OCI-LY3 (cell line): ENCODE measurements around the gene ZNF765.
"Not testable (repeated sequence)": the region's sequence is repeated elsewhere in the genome, so short reads cannot be mapped to it uniquely, and the experiment has no call there.

Experiments
- H2AFZ ChIP-seq: fragments of 200-600, 300-600 bp; shearing (Covaris generic); 2 replicates; pipeline ENCODE4 v1.6.0; 2014; ENCODE audit warnings: antibody characterized with exemption, low read depth, low read length
- H3K27ac ChIP-seq: fragments of 200-600, 300-600 bp; sonication (generic); 2 replicates; pipeline ENCODE4 v1.5.1; 2014; ENCODE audit warnings: mild to moderate bottlenecking, low read length, moderate library complexity, mixed read lengths
- H3K27me3 ChIP-seq: fragments of 200-600, 300-600 bp; sonication (generic); 2 replicates; pipeline ENCODE4 v1.6.1; 2014; ENCODE audit warnings: low read depth, low read length, mixed read lengths
- H3K36me3 ChIP-seq: fragments of 200-600, 300-600 bp; sonication (generic); replicated peaks from 2 replicates; pipeline ENCODE3; 2014; ENCODE audit warnings: low read depth, low read length, mixed read lengths
- H3K4me1 ChIP-seq: fragments of 300-600, 200-600 bp; sonication (generic); 2 replicates; pipeline ENCODE4 v1.6.1; 2014; ENCODE audit warnings: low read length, mixed read lengths
- H3K4me2 ChIP-seq: fragments of 200-600, 300-600 bp; sonication (generic); 2 replicates; pipeline ENCODE4 v1.6.1; 2014; ENCODE audit warnings: low read length, mixed read lengths
- H3K4me3 ChIP-seq: fragments of 300-600, 200-600 bp; sonication (generic); 2 replicates; pipeline ENCODE4 v1.5.1; 2014; ENCODE audit warnings: antibody characterized with exemption, mild to moderate bottlenecking, low read length, moderate library complexity
- H3K79me2 ChIP-seq: fragments of 300-600, 200-600 bp; shearing (Covaris generic); 2 replicates; pipeline ENCODE4 v1.6.1; 2014; ENCODE audit warnings: mild to moderate bottlenecking, low read length, mixed read lengths
- H3K9ac ChIP-seq: fragments of 300-600, 200-600 bp; shearing (Covaris generic); 2 replicates; pipeline ENCODE4 v1.6.0; 2014; ENCODE audit warnings: mild to moderate bottlenecking, low read length, moderate library complexity
- H3K9me3 ChIP-seq: fragments of 200-600, 300-600 bp; shearing (Covaris generic); 2 replicates; pipeline ENCODE4 v1.6.1; 2014; ENCODE audit warnings: low read length, mixed read lengths; ENCODE audit not compliant: insufficient read depth
- H4K20me1 ChIP-seq: fragments of 200-600, 300-600 bp; sonication (generic); 2 replicates; pipeline ENCODE4 v1.6.1; 2016; ENCODE audit warnings: low read length, mixed read lengths; ENCODE audit not compliant: insufficient read depth
- CTCF ChIP-seq: fragments of 200-600, 300-600 bp; sonication (generic); IDR thresholded peaks from 2 replicates; pipeline ENCODE4 v1.5.1; 2014; ENCODE audit warnings: antibody characterized with exemption, low read length, low read depth
- EZH2phosphoT487 ChIP-seq: fragments of 200-600 bp; shearing (Covaris generic); IDR thresholded peaks from 2 replicates; pipeline ENCODE4 v1.6.1; 2018; ENCODE audit warnings: antibody characterized with exemption, mixed run types, low read depth

Gene ZNF765

GRCh38 chr19:53455828-53456227, 60.9 kb downstream of the ZNF765 start:
- no peak for TF ChIP-seq EZH2phosphoT487
- TF ChIP-seq CTCF: no peak
- H3K27me3 ChIP-seq: no peaks in the 10 kb centered on the region
- H3K4me2 ChIP-seq: no peak overlapping the region
- no peak overlapping the region for H3K4me3 ChIP-seq
- peaks cover 51% of the 10 kb centered on the region for H3K9me3 ChIP-seq
- H3K27ac ChIP-seq: no peak overlapping the region
- peaks cover 73% of the 10 kb centered on the region for H3K36me3 ChIP-seq
- no peaks in the 10 kb centered on the region for H3K4me1 ChIP-seq
- no peak overlapping the region for H3K9ac ChIP-seq
- H3K79me2 ChIP-seq: no peaks in the 10 kb centered on the region
- no peaks in the 10 kb centered on the region for H4K20me1 ChIP-seq
- H2AFZ ChIP-seq: no peak overlapping the region

DNA sequence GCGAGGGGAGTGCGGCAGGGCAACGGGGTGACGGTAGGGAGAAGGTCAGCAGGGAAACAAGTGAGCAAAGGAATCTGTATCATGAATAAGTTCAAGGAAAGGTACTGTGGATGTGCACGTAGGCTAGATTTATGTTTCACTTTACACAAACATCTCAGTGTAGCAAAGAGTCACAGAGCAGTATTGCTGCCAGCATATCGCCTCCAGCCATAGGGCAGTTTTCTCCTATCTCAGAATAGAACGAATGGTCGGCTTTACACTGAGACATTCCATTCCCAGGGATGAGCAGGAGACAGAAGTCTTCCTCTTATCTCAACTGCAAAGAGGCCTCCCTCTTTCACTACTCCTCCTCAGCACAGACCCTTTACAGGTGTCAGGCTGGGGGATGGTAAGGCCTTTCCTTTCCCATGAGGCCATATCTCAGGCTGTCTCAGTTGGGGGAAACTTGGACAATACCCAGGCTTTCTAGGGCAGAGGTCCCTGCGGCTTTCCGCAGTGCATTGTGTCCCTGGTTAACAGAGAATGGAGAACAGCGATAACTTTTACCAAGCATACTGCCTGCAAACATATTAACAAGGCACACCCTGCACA, 65.3 kb downstream of the ZNF765 start:
- H3K27ac ChIP-seq, H3K27me3 ChIP-seq, H3K4me2 ChIP-seq, H3K4me1 ChIP-seq, H3K9ac ChIP-seq, H2AFZ ChIP-seq, H3K79me2 ChIP-seq, H4K20me1 ChIP-seq, H3K4me3 ChIP-seq: not testable (repeated sequence)
- H3K9me3 ChIP-seq: peaks cover 34% of the 10 kb centered on the region
- peaks cover 33% of the 10 kb centered on the region for H3K36me3 ChIP-seq

- Histone ChIP-seq H3K4me3 (no peak overlapping the region), H3K27me3 (no peaks in the 10 kb centered on the region), H2AFZ (no peak overlapping the region), H3K4me1 (no peaks in the 10 kb centered on the region), H4K20me1 (no peaks in the 10 kb centered on the region), H3K27ac (no peak overlapping the region), H3K79me2 (no peaks in the 10 kb centered on the region), H3K9me3 (peaks cover 17% of the 10 kb centered on the region), H3K36me3 (peaks cover 17% of the 10 kb centered on the region), H3K4me2 (no peak overlapping the region), H3K9ac (no peak overlapping the region)
- TF ChIP-seq CTCF (no peak), EZH2phosphoT487 (no peak)
Measured at GRCh38 chr19:53461866-53462265, 66.9 kb downstream of the ZNF765 start.

DNA sequence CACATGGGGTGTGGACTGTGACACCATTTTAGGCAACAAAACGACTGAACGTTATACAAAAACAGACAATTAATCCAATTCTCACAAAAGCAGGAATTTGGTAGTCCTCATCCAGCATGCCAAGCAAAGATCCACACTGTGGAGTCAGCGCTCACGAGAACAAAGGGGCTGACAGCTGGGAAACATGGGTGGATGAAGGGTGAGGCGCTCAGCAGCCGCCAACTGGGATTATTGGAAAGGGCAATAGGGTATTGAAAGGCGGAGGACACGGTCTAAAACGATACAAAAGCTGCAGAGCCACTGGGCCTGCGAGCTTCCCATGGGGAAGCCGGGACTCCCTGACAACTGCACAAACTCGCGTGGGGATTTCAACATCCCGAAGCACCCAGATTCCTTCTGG, 67.9 kb downstream of the ZNF765 start:
- Histone ChIP-seq H3K79me2 (no peaks in the 10 kb centered on the region), H3K9me3 (peaks cover 14% of the 10 kb centered on the region; the same call in 1 of the 2 replicates), H3K4me2 (no peak overlapping the region), H3K4me1 (no peaks in the 10 kb centered on the region), H4K20me1 (no peaks in the 10 kb centered on the region), H3K36me3 (peaks cover 9% of the 10 kb centered on the region), H3K9ac (no peak overlapping the region), H3K4me3 (no peak overlapping the region), H2AFZ (no peak overlapping the region), H3K27ac (no peak overlapping the region), H3K27me3 (no peaks in the 10 kb centered on the region)
- TF ChIP-seq EZH2phosphoT487 (no peak), CTCF (no peak)
